GM21367 (cell line): Measurements from ENCODE around the gene PLEKHH1.
"Not testable (repeated sequence)": the region's sequence is repeated elsewhere in the genome, so short reads cannot be mapped to it uniquely, and the experiment has no call there.

ENCODE experiments used
- ATAC-seq: cut with Tn5 transposase; IDR thresholded peaks from one replicate; pipeline ENCODE4 v1.9.1; 2021; ENCODE audit not compliant: unreplicated experiment

PLEKHH1 gene

DNA sequence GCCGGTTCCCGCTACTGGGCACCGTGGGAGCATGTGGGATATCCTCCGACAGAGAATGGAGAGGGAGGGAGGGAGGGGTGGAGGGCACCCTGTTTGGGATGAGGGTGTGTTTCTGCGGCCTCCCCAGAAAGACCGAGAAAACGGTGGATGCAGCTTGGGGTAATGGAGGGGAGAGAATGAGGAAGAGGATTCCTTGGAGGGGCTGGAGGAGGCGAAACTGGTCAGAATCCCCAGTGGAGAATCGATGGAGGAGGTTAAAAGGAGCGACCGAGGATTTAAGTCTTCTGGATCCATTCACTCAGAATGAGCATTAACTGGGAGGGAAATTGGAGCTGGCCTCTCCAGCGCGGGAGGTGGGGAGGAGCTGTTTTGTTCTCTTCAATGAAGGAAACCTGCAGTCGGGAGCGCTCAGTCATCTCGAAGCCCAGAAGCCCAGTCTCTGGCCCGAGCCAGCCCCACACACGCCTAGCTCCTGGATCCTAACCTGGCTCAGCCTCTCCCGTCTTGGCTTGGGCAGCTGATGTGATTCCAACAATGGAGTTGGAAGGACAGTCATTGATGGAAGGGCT lies 87.2 kb downstream of the PLEKHH1 start:
- ATAC-seq = no peak

DNA sequence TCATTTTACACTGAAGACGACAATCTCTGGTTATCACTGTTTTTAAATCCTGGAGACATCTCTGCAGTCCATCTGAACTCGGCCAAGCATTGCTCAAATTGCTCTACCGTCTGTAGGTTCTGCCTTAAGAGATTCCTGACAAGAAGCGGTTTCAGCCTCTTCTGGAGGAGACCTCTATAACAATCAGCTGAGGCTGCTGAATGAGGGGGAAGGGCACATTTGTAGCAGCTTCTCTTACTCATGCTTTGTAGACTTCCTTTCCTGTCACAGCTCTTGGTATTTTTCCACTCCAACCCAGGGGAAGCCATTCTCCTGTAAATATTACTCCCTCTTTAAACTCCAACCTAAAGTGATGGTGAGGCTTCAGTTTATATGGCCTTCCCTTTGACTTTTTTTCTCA lies 89.6 kb downstream of the PLEKHH1 start:
- no peak for ATAC-seq

DNA sequence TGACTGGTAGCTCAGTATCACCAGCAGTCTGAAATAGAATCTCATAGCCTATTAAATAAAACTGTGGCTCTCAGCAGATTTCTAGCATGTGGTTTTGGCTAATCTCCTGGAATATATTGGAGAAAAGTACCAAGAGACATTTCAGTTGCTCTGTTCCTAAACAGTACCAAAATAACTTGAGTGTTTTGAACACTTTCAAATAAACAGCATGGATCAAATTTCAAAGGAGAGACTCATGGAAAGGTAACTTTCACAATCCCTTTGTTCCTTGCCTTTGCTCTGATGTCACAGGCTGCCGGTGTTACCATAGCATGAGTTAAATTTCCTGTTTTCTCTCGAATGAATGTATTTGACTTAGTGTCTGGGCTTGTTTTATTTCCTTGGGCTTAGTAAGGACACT lies 90.0 kb downstream of the PLEKHH1 start:
- ATAC-seq = no peak

DNA sequence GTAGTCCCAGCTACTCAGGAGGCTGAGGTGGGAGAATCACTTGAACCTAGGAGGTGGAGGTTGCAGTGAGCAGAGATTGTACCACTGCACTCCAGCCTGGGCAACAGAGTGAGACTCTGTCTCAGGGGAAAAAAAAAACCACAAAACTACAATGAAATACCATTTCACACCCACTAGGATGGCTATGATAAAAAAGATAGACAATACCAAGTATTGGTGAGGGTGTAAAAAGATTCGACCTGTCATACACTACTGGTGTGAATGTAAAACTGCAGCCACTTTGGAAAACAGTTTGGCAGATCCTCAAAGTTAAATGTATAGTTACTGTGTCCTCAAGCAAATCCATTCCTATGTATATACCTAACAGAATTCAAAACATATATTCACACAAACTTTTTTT lies 93.0 kb downstream of the PLEKHH1 start:
- not testable (repeated sequence) for ATAC-seq

DNA sequence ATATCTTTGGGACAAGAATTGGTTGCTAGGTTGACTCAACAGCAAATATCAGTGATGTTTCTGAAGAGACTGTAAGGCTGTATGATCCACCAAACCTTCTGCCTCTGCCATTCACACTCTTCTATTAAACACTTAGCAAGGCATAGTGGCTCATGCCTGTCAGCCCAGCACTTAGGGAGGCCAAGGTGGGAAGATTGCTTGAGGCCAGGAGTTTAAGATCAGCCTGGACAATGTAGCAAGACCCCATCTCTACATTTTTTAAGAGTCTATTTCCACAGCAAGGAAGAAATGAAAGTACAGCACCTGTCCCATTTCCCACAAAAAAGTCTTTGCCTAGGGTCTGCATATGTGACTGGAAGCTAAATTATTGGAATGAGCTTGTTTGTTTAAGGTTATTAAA lies 94.4 kb downstream of the PLEKHH1 start:
- no peak for ATAC-seq

DNA sequence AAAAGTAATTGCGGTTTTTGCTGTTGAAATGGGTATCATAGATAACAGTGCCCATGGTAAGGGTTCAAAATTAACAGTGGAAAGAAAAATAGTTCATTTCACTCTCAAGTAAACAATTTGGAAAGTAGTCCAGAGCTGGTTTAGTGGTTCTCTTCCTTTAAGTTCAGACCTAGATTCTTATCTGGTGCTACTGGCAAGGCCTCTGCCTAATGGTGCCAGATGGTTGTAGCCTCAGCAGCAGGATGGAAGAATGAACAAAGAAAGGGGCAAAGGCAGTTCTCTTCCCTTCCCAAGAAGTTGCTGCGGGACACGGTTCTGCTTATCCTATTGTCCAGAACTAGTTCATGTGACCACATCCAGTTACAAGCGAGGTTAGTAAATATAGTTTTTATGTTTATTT lies 97.1 kb downstream of the PLEKHH1 start:
- no peak for ATAC-seq

DNA sequence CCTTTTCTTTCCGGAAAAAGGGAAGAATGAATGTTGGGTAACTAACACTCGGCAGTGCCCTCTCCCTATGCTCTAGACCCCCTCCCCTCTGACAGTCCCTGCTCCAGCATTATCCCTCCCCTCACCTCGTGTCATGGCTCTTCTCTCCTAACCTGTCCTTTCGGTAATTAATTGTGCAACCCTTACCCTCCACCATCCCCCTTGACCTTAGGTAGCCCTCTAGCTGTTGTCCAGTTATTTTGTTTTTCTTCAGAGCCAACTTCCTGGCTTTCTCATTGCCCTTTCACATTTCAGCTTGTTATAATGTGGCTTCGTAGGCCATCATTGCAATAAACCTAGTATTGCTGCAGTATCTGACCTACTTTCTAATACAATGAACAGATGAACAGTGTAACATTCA lies 97.8 kb downstream of the PLEKHH1 start:
- ATAC-seq = no peak

DNA sequence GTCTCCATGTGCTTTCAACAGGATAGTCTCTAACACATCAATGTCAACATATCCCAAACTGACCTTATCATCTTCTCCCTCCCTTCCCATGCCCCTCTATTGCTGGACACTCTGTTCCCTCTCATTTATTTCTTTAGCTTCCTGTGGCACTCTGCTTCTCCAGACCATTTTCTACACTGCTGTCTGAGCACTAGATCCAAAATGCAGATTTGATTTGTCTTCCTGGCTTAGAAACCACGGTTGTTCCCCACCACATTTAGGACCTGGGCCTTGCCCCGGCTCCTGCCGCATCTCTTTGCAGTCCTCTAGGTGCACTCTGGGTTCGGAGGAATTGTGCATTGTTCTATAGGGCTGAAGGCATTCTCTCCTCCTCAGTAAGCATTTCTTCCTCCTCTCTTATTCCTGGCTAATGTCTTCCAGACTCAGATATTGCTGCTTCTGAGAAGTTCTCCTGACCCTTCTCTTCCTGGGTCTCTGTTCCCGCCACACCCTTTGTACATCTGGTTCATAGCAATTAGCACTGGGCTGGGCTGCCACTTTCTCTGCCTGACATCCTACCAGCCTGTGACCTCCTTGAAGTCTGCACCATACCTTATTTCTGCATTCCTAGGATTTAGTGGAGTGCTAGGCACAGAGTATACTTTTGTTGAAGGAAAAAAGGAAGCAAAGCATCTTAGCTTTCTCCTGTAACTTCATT lies 100.5 kb downstream of the PLEKHH1 start:
- no peak for ATAC-seq

DNA sequence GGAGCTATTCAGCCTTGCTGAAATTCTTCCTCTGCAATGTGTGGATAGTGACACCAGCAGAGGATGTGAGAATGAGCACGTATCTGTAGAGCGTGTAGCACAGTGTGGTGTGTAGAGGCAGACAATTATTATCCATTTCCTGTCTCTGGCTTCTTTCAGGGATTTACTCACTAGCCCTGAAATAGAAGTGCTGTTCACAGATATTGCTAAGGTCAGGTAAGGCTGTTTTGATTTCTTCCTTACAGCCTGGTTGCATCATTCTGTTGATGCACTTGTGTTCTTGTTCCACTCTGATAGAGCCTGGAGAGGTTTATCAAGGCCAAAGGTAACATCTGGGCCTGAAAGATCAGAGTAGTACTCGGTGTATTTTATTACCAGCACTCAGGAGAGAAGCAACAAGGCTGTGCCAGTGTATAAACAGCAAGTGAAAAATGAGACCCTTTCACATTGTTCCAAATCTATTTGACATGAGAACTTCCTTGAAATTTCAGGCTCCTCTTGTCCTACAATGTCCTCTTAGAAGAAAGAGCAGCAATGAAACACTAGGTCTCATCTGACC lies 103.3 kb downstream of the PLEKHH1 start:
- ATAC-seq = no peak

DNA sequence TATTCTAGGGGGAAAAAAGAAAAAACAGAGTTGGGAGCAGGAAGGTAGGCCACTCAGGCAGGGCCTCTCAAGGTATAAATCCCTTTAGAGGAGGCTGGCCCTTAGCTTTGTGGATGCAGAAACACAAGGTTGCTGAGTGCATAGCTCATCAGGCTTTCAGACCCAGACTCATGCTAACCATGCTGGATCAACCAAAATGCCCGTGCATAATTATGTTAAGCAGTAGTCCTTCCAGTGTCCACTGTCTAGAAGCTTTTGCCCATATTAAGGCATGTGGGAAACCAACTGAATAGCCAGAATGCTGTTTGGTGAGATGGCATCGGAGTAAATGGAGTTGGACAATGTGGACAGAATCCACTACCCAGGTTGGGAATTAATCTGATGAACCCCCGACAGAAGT lies 105.6 kb downstream of the PLEKHH1 start:
- no peak for ATAC-seq
